GM12878 (cell line): ENCODE data around the gene CD207. TPM values are rescaled to one million over a fixed set of nuclear protein-coding genes. Genes with fewer than 3 reads are reported as not detected.

Experiments used
- ATAC-seq: fragments of 200-7000 bp; cut with Tn5 transposase; 3 replicates; pipeline ENCODE4 v1.9.1; 2020; ENCODE audit warnings: mild to moderate bottlenecking, moderate library complexity
- BruUV-seq: library from RNA; stranded (reverse); fragments of 400-500 nt; replicated peaks from 2 replicates; lab custom pipeline; 2021; lab: Mats Ljungman, UMichigan
- CTCF ChIA-PET: fragments of 300-600 bp; sonication (Branson Sonifier 250); formaldehyde crosslinking; extraction: SDS; loops from one replicate; lab custom pipeline; 2021; ENCODE audit warnings: inconsistent platforms; lab: Yijun Ruan, JAX
- POLR2A ChIA-PET: fragments of 350-600 bp; formaldehyde crosslinking; extraction: SDS; loops from one replicate; lab custom pipeline; 2021; ENCODE audit warnings: inconsistent platforms; lab: Charles Lee
- RAD21 ChIA-PET: fragments of 300-600 bp; sonication (Branson Sonifier 250); formaldehyde crosslinking; loops from one replicate; lab custom pipeline; 2023; ENCODE audit warnings: antibody characterized with exemption; ENCODE audit not compliant: unreplicated experiment; lab: Charles Lee
- SMC1A ChIA-PET: fragments of 300-600 bp; sonication (Branson Sonifier 250); formaldehyde crosslinking; loops from one replicate; lab custom pipeline; 2023; ENCODE audit not compliant: unreplicated experiment, uncharacterized antibody; lab: Charles Lee
- DNase-seq: peaks from one replicate; pipeline ENCODE4 v3.0.0-alpha.2; 2011; ENCODE audit warnings: low read depth, low spot score
- FAIRE-seq: peaks from 3 replicates; lab custom pipeline; 2011; peaks lifted over from hg19 to GRCh38; lab: Jason Lieb, UNC
- H2AFZ ChIP-seq: 2 replicates; pipeline ENCODE4 v1.6.0; 2011; ENCODE audit warnings: low read depth, low read length, control low read depth; ENCODE audit not compliant: control insufficient read depth
- H3K27ac ChIP-seq: 2 replicates; pipeline ENCODE4 v1.5.1; 2011; ENCODE audit warnings: control low read depth; ENCODE audit not compliant: control insufficient read depth, insufficient read depth
- H3K27me3 ChIP-seq, 2 experiments: replicated peaks in 1 of 2; 2 replicates each; pipeline versions ENCODE4 v1.6.0 to v1.6.1; 2011; ENCODE audit warnings: low read length in 1 of 2; ENCODE audit not compliant: control insufficient read depth in 2 of 2, insufficient read depth in 2 of 2
- H3K36me3 ChIP-seq, 2 experiments: 2 replicates each; pipeline ENCODE4 v1.5.1; 2011; ENCODE audit warnings: low read length in 1 of 2; ENCODE audit not compliant: control insufficient read depth in 2 of 2, insufficient read depth in 2 of 2
- H3K4me1 ChIP-seq: 2 replicates; pipeline ENCODE4 v1.6.1; 2011; ENCODE audit warnings: mild to moderate bottlenecking, low read length, moderate library complexity, mixed read lengths; ENCODE audit not compliant: control insufficient read depth, insufficient read depth
- H3K4me2 ChIP-seq: 2 replicates; pipeline ENCODE4 v1.6.0; 2011; ENCODE audit warnings: control low read depth; ENCODE audit not compliant: control insufficient read depth, insufficient read depth
- H3K4me3 ChIP-seq: fragments of 200-600 bp; sonication (generic); 2 replicates; pipeline ENCODE4 v1.5.1; 2016
- H3K79me2 ChIP-seq: 2 replicates; pipeline ENCODE4 v1.6.0; 2011; ENCODE audit warnings: low read length; ENCODE audit not compliant: control insufficient read depth, insufficient read depth
- H3K9ac ChIP-seq: 2 replicates; pipeline ENCODE4 v1.8.0; 2011; ENCODE audit warnings: low read length, control low read depth, mixed read lengths; ENCODE audit not compliant: control insufficient read depth, insufficient read depth
- H3K9me3 ChIP-seq: replicated peaks from 3 replicates; pipeline ENCODE4 v1.5.1; 2011; ENCODE audit warnings: mild to moderate bottlenecking, low read length; ENCODE audit not compliant: control insufficient read depth, insufficient read depth
- H4K20me1 ChIP-seq: 2 replicates; pipeline ENCODE4 v1.6.0; 2011; ENCODE audit not compliant: control insufficient read depth, insufficient read depth
- EZH2 ChIP-seq: IDR thresholded peaks from 2 replicates; pipeline ENCODE4 v1.6.1; 2012; ENCODE audit warnings: low read depth, mild to moderate bottlenecking, control low read depth, inconsistent platforms, low read length, borderline replicate concordance; ENCODE audit not compliant: control insufficient read depth
- PML ChIP-seq: IDR thresholded peaks from 2 replicates; pipeline ENCODE4 v1.6.1; 2012; ENCODE audit warnings: low read length, inconsistent platforms
- RAD21 ChIP-seq: IDR thresholded peaks from 2 replicates; pipeline ENCODE4 v1.6.1; 2011; ENCODE audit warnings: mild to moderate bottlenecking, low read depth, low read length, moderate library complexity; ENCODE audit not compliant: insufficient read depth
- SMARCA5 ChIP-seq: fragments of 450-650 bp; IDR thresholded peaks from 2 replicates; pipeline ENCODE4 v1.6.1; 2017; ENCODE audit warnings: mild to moderate bottlenecking
- SMC3 ChIP-seq: IDR thresholded peaks from 2 replicates; pipeline ENCODE4 v1.6.1; 2011; ENCODE audit warnings: low read length, improper control_type of control experiment, borderline replicate concordance
- STAT1 ChIP-seq: fragments of 450-650 bp; conservative IDR thresholded peaks from 2 replicates; pipeline ENCODE4 v1.6.1; 2014; ENCODE audit warnings: antibody characterized with exemption, mild to moderate bottlenecking
- WGBS: methylation state at CpG from one replicate; pipeline ENCODE4 v1.1.6; 2016; ENCODE audit warnings: low lambda C conversion rate; ENCODE audit not compliant: insufficient replicate concordance, insufficient coverage; ENCODE audit errors: missing lambda C conversion rate; 5-methylcytosine and 5-hydroxymethylcytosine counted together
- in situ Hi-C: fragments of 300-500 bp; cut with MboI; formaldehyde crosslinking; loops from 9 replicates; pipeline ENCODE4 v1.14.3; 2018; ENCODE audit warnings: mixed read lengths
- intact Hi-C: fragments of 100-400 bp; cut with micrococcal nuclease; formaldehyde crosslinking; loops from one replicate; pipeline ENCODE4 v1.14.2; 2022; ENCODE audit not compliant: unreplicated experiment
- polyA plus RNA-seq, 11 experiments: library from polyadenylated mRNA; depleted of rRNA in 4 of 11; unstranded in 6 of 11; stranded (reverse) in 5 of 11; fragments of >200 nt; fragmentation: Nextera tagmentation in 4 of 11; fragmentation: Illumina TruSeq in 1 of 11; extraction: Ambion mirVana in 4 of 11; extraction: Trizol in 1 of 11; gene quantifications; 1 replicate in 1 of 11; 2 replicates in 10 of 11; pipeline versions ENCODE4 v1.2.1 to v1.2.3, GENCODE V29; 2011 to 2016; ENCODE audit warnings: inconsistent platforms in 2 of 11, missing spikeins in 2 of 11, low read depth in 1 of 11
- total RNA-seq, 4 experiments: library from RNA; depleted of rRNA in 3 of 4; stranded (reverse); fragments of >200 nt in 3 of 4; fragmentation: Illumina TruSeq in 1 of 4; extraction: Trizol in 1 of 4; gene quantifications; 2 replicates each; pipeline versions ENCODE4 v1.2.1 to v1.2.3, GENCODE V29; 2013 to 2021
- TF ChIP-seq, protein P1 (sequence below): fragments of 450-650 bp; formaldehyde crosslinking; IDR thresholded peaks from 2 replicates; pipeline ENCODE4 v1.4.0; 2022; ENCODE audit warnings: mild to moderate bottlenecking, moderate library complexity
- TF ChIP-seq, protein P2 (sequence below), 3 experiments: IDR thresholded peaks in 2 of 3; conservative IDR thresholded peaks in 1 of 3; 2 replicates each; pipeline ENCODE4 v1.5.1; 2011; ENCODE audit warnings: low read depth in 3 of 3, low read length in 3 of 3, mild to moderate bottlenecking in 3 of 3, control low read depth in 2 of 3, moderate library complexity in 2 of 3, inconsistent platforms in 1 of 3, mixed read lengths in 1 of 3; ENCODE audit not compliant: control insufficient read depth in 2 of 3, insufficient read depth in 1 of 3; ENCODE audit errors: extremely low read depth in 1 of 3

The CD207 gene
- total and polyA plus RNA-seq, 10 of the 15 experiments (the other 5 are each of a cell fraction or from before 2014, with no cell fraction given), result not detected

DNA sequence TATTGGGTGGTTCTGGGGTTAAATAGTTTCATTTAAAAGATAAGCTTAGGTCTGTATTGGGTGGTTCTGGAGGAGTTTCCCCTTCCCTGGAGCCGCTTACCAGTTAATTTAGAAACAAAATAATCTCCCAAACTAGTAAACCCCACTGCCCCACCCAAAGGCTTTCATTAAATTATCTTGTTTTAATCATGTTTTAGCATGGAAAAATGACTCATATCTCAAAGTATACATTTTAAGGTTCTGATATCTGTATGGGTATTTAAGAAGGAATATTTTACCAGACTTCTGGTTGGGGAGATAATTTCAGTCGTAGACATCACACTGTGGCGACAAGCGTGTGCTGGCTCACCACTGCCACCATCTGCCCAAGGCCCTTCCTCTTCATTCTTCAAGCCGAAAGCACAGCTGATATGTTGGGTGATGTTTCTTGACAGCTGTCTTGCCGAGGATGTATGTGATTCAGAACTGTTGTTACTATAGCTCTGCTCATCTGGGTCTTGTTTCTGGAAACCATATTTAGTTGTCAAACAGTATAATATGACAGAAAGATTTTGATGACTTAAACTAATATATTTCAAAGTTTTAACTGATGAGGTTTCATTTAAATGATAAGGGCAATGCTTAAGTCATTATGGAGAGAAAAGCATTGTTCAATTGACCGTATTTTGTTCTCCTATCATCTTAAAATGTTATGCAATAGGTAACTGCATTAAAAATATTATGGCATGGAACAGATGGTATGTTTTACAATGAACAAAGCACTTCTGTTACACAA lies 50.3 kb downstream of the CD207 start:
- Histone ChIP-seq H2AFZ (no peak overlapping the region), H4K20me1 (no peaks in the 10 kb centered on the region), H3K79me2 (no peaks in the 10 kb centered on the region), H3K4me1 (no peaks in the 10 kb centered on the region), H3K36me3 (no peaks in the 10 kb centered on the region), H3K27me3 (peaks cover 3 to 10% of the 10 kb centered on the region in 2 experiments; a peak in 3 of 4 replicates), H3K4me3 (no peak overlapping the region), H3K27ac (no peak overlapping the region), H3K9ac (no peak overlapping the region), H3K4me2 (no peak overlapping the region)
- ATAC-seq, result peak; percentile 72
- CTCF ChIA-PET, result interaction anchor here (1.4 kb wide), 1 partner anchor 96 kb away, joined by 4 read pairs; no protein-coding TSS in a partner anchor
- POLR2A ChIA-PET, result no interaction called here
- in situ Hi-C loops, result no loop called here
- peak; percentile 41 for FAIRE-seq
- SMC1A ChIA-PET, result interaction anchor here (0.6 to 1.0 kb wide), 3 partner anchors 29 to 330 kb away, joined by 3 read pairs; no protein-coding TSS in a partner anchor
- RAD21 ChIA-PET, result interaction anchor here (1.5 kb wide), 1 partner anchor 481 kb away, joined by 4 read pairs; no protein-coding TSS in a partner anchor
- no TSS peak for BruUV-seq
- DNase-seq, result no peak
- 5% methylated on average over 7 of the region's 7 CpGs for WGBS
- peak; percentile 41; the same call in 1 of the 2 replicates for TF ChIP-seq SMC3
- TF ChIP-seq PML, result no peak
- TF ChIP-seq EZH2, result no peak
- TF ChIP-seq, protein P1, sequence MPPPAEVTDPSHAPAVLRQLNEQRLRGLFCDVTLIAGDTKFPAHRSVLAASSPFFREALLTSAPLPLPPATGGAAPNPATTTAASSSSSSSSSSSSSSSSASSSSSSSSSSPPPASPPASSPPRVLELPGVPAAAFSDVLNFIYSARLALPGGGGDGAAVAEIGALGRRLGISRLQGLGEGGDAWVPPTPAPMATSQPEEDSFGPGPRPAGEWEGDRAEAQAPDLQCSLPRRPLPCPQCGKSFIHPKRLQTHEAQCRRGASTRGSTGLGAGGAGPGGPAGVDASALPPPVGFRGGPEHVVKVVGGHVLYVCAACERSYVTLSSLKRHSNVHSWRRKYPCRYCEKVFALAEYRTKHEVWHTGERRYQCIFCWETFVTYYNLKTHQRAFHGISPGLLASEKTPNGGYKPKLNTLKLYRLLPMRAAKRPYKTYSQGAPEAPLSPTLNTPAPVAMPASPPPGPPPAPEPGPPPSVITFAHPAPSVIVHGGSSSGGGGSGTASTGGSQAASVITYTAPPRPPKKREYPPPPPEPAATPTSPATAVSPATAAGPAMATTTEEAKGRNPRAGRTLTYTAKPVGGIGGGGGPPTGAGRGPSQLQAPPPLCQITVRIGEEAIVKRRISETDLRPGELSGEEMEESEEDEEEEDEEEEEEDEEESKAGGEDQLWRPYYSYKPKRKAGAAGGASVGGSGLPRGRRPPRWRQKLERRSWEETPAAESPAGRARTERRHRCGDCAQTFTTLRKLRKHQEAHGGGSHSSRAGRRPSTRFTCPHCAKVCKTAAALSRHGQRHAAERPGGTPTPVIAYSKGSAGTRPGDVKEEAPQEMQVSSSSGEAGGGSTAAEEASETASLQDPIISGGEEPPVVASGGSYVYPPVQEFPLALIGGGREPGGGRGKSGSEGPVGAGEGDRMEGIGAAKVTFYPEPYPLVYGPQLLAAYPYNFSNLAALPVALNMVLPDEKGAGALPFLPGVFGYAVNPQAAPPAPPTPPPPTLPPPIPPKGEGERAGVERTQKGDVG (CRISPR knock-in tag), result no peak
- no peak for TF ChIP-seq STAT1
- TF ChIP-seq, protein P2, sequence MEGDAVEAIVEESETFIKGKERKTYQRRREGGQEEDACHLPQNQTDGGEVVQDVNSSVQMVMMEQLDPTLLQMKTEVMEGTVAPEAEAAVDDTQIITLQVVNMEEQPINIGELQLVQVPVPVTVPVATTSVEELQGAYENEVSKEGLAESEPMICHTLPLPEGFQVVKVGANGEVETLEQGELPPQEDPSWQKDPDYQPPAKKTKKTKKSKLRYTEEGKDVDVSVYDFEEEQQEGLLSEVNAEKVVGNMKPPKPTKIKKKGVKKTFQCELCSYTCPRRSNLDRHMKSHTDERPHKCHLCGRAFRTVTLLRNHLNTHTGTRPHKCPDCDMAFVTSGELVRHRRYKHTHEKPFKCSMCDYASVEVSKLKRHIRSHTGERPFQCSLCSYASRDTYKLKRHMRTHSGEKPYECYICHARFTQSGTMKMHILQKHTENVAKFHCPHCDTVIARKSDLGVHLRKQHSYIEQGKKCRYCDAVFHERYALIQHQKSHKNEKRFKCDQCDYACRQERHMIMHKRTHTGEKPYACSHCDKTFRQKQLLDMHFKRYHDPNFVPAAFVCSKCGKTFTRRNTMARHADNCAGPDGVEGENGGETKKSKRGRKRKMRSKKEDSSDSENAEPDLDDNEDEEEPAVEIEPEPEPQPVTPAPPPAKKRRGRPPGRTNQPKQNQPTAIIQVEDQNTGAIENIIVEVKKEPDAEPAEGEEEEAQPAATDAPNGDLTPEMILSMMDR (IDR thresholded peaks at IDR 0.05 in 2 of 3, conservative IDR thresholded peaks at IDR 0.05 in 1 of 3; ENCODE audit: control insufficient read depth in 2 of 3, extremely low read depth in 1 of 3, insufficient read depth in 1 of 3, low read depth in 3 of 3, low read length in 3 of 3), result peak; percentile 41 to 58 (median 42); a peak in 5 of 6 replicates
- no peak for TF ChIP-seq SMARCA5
- peak; percentile 44; the same call in 1 of the 2 replicates for TF ChIP-seq RAD21
- TF ChIP-seq, all 136 proteins: peak for 3
- intact Hi-C loops, result loop anchor here (2.0 to 10.0 kb wide), 2 partner anchors 101 to 129 kb away; no protein-coding TSS in a partner anchor
- H3K9me3 ChIP-seq, result no peaks in the 10 kb centered on the region
